Upper lobe of right lung (tissue), 1 donor: ENCODE results near the gene LIN28B. TPM values are rescaled to one million over a fixed set of nuclear protein-coding genes. Genes with fewer than 3 reads are reported as not detected.

ENCODE experiments used
- ATAC-seq: fragments of 200-7000 bp; cut with Tn5 transposase; one replicate; pipeline ENCODE4 v1.9.1; 2020; ENCODE audit warnings: mild to moderate bottlenecking, moderate library complexity
- DNase-seq: peaks from one replicate; pipeline ENCODE4 v3.0.0-alpha.2; 2020
- H3K27ac ChIP-seq: fragments of 200-600 bp; one replicate; pipeline ENCODE4 v1.8.0; 2022
- H3K27me3 ChIP-seq: fragments of 200-600 bp; one replicate; pipeline ENCODE4 v1.8.0; 2022; ENCODE audit warnings: mild to moderate bottlenecking
- H3K36me3 ChIP-seq: fragments of 200-600 bp; one replicate; pipeline ENCODE4 v1.8.0; 2022
- H3K4me1 ChIP-seq: fragments of 200-600 bp; one replicate; pipeline ENCODE4 v1.8.0; 2022
- H3K4me3 ChIP-seq: fragments of 200-600 bp; one replicate; pipeline ENCODE4 v1.8.0; 2022; ENCODE audit warnings: mild to moderate bottlenecking
- H3K9me3 ChIP-seq: fragments of 200-600 bp; one replicate; pipeline ENCODE4 v1.8.0; 2022
- intact Hi-C: fragments of 100-400 bp; cut with DNase I; formaldehyde crosslinking; loops from one replicate; pipeline ENCODE4 v1.11.0; 2022
- total RNA-seq: library from RNA; stranded (reverse); fragmentation: NEBNext Ultra II Directional; extraction: Animal tissue kit (Norgen Biotek cat#: 25700); gene quantifications from one replicate; pipeline ENCODE4 v1.2.1, GENCODE V29; 2021
- TF ChIP-seq, protein P1 (sequence below): fragments of 200-600 bp; IDR thresholded peaks from one replicate; pipeline ENCODE4 v1.8.0; 2022; ENCODE audit warnings: antibody characterized with exemption
- donor health status: DM: no; HTN: yes; CAD: no; lungs with severe emphysema.

The LIN28B gene
- total RNA-seq, 1 donor from 2014 or later = not detected

GRCh38 chr6:104929353-104929752 is 27.6 kb upstream of the LIN28B start:
- ATAC-seq (no peak), DNase-seq (no peak)
- H3K27ac ChIP-seq = no peak overlapping the region
- peaks cover 7% of the 10 kb centered on the region for H3K27me3 ChIP-seq
- H3K9me3 ChIP-seq = no peaks in the 10 kb centered on the region
- intact Hi-C loops = no loop called here
- H3K36me3 ChIP-seq = no peaks in the 10 kb centered on the region
- TF ChIP-seq, protein P1, sequence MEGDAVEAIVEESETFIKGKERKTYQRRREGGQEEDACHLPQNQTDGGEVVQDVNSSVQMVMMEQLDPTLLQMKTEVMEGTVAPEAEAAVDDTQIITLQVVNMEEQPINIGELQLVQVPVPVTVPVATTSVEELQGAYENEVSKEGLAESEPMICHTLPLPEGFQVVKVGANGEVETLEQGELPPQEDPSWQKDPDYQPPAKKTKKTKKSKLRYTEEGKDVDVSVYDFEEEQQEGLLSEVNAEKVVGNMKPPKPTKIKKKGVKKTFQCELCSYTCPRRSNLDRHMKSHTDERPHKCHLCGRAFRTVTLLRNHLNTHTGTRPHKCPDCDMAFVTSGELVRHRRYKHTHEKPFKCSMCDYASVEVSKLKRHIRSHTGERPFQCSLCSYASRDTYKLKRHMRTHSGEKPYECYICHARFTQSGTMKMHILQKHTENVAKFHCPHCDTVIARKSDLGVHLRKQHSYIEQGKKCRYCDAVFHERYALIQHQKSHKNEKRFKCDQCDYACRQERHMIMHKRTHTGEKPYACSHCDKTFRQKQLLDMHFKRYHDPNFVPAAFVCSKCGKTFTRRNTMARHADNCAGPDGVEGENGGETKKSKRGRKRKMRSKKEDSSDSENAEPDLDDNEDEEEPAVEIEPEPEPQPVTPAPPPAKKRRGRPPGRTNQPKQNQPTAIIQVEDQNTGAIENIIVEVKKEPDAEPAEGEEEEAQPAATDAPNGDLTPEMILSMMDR = no peak
- no peaks in the 10 kb centered on the region for H3K4me1 ChIP-seq
- no peak overlapping the region for H3K4me3 ChIP-seq

GRCh38 chr6:104930939-104931338 is 26.0 kb upstream of the LIN28B start:
- Histone ChIP-seq H3K27ac (no peak overlapping the region), H3K4me3 (no peak overlapping the region), H3K9me3 (no peaks in the 10 kb centered on the region), H3K27me3 (peaks cover 13% of the 10 kb centered on the region), H3K36me3 (no peaks in the 10 kb centered on the region), H3K4me1 (no peaks in the 10 kb centered on the region)
- TF ChIP-seq, protein P1 = no peak
- ATAC-seq (no peak), DNase-seq (no peak)
- intact Hi-C loops = no loop called here

DNA sequence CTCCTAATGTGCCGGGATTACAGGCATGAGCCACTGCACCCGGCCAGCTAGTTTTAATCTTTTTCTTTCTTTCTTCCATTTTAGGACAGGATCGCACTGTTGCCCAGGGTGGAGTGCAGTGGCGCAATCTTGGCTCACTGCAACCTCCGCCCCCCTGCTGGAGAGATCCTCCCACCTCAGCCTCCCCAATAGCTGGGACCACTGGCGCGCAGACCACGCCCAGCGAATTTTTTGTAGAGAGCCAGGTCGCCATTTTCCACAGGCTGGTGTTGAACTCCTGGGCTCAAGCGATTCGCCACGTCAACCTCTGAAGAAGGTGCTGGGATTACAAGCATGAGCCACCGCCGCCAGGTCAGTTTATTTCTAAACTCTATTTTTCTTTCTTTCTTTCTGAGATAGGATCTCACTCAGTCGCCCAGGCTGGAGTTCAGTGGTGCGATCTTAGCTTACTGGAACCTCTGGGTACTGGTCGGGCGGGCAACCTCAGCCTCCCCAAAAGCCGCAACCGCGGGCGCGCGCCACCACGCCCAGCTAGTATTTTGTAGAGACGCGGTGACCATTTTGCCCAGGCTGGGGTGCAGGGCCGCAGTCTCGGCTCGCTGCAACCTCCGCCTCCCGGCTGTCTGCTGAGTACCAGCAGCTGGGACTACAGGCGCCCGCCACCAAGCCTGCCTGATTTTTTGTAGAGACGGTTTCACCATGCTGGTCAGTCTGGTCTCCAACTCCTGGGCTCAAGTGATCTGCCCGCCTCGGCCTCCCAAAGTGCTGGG is 20.0 kb upstream of the LIN28B start:
- ATAC-seq = no peak
- Histone ChIP-seq H3K27ac (no peak overlapping the region), H3K4me3 (no peak overlapping the region), H3K36me3 (no peaks in the 10 kb centered on the region), H3K4me1 (no peaks in the 10 kb centered on the region), H3K27me3 (peaks cover 58% of the 10 kb centered on the region), H3K9me3 (no peaks in the 10 kb centered on the region)
- DNase-seq = no peak
- TF ChIP-seq, protein P1 = no peak
- intact Hi-C loops = no loop called here

DNA sequence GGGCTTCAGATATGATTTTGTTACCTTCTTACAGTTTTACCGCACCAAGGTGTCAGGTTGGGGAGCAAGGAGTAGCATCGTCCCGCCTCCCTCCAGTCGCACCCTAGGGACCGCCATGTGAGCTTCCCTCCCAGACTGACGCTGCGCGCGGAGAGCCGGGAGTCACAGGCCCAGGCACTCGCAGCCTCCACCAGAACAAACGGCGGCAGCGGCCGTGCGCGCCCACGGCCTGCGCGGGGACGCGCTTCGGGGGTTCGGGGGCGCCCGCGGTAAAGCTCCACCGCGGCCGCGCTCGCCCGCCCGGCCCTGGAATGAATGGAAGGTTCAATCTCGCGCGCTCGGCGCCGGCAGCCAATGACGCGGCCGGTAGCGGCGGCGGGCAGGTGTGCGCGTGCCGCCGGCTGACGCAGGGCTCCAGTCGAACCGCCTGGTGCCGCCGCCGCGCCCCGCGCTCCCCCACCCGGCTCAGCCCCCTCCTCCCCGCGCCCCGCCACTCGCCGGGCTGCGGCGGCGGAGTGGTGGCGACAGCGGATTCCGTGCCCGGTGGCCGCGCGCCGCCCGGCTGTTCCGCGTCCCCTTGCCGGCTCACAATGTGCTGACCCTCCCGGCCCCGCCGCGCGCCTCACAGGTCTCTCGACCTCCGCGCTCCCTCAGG is 16.5 kb upstream of the LIN28B start:
- no peak overlapping the region for H3K27ac ChIP-seq
- DNase-seq (no peak), ATAC-seq (no peak)
- H3K27me3 ChIP-seq = peaks cover 84% of the 10 kb centered on the region
- no peaks in the 10 kb centered on the region for H3K4me1 ChIP-seq
- H3K36me3 ChIP-seq = no peaks in the 10 kb centered on the region
- no peaks in the 10 kb centered on the region for H3K9me3 ChIP-seq
- intact Hi-C loops = no loop called here
- TF ChIP-seq, protein P1 = no peak
- no peak overlapping the region for H3K4me3 ChIP-seq

DNA sequence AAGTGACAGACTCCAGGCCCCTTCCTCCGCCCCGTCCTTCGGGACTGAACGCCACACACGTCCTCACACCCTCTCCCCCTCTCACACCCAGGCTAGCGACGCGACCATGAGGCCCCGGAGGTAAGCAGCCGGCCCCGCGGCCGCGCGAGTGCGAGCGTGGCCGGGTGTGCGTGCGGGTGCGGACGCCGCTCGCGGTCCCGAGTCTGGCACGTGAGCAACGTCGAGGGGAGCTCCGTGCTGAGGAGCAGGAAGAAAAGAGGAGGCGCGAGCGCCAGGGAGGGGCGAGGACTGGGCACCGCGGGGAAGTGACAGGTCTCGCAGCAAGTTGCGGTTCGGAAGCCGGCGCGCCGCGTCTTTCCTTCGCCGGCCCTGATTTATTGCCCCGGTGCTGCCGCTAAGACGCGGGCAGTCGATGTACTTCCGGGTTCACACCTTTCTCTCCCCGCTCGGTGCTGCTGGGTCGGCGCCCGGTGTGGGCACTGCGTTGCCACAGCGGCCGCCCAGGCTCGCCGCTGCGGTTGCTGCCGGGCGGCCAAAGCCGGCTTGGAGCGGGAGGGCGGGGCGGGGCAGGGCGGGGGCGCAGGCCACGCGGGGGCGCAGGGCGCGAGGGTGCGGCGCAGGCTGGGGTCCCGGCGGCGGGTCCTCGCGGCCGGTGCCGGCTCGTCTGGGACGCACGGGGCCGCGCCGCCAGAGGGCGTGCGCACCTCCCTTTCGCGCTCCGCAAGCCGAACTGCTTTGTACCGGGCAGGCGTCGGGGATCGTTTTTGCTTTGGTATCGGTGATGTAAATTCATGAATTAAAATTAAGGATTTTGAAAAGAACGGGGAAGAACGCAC is 15.8 kb upstream of the LIN28B start:
- ATAC-seq (peak; percentile 72), DNase-seq (no peak)
- peak overlapping the region; percentile 15 for H3K4me3 ChIP-seq
- intact Hi-C loops = no loop called here
- no peaks in the 10 kb centered on the region for H3K36me3 ChIP-seq
- H3K27ac ChIP-seq = no peak overlapping the region
- no peaks in the 10 kb centered on the region for H3K4me1 ChIP-seq
- peaks cover 83% of the 10 kb centered on the region for H3K27me3 ChIP-seq
- H3K9me3 ChIP-seq = no peaks in the 10 kb centered on the region
- TF ChIP-seq, protein P1 = peak; percentile 30
